Peyer's patch (tissue), 4 donors: ENCODE results near the gene NETO1. TPM values are rescaled to one million over a fixed set of nuclear protein-coding genes. Genes with fewer than 3 reads are reported as not detected.

Experiments
- DNase-seq, 3 donors: peaks; one replicate each; pipeline ENCODE4 v3.0.0-alpha.2; 2017 to 2019
- H3K27ac ChIP-seq, 4 donors: fragments of 200-600 bp; sonication (generic); one replicate each; pipeline ENCODE4 v1.5.1; 2016 to 2019
- H3K27me3 ChIP-seq, 2 donors: fragments of 200-600 bp; sonication (generic); one replicate each; pipeline ENCODE4 v1.5.1; 2019
- H3K36me3 ChIP-seq, 3 donors: fragments of 200-600 bp; sonication (generic); one replicate each; pipeline ENCODE4 v1.5.1; 2016 to 2019
- H3K4me1 ChIP-seq, 4 donors: fragments of 200-600 bp; sonication (generic); one replicate each; pipeline ENCODE4 v1.5.1; 2016 to 2019
- H3K4me3 ChIP-seq, 4 donors: fragments of 200-600 bp; sonication (generic); 1 replicate in 3 of 4; 2 replicates in 1 of 4; pipeline ENCODE4 v1.5.1; 2016 to 2019; ENCODE audit warnings: mild to moderate bottlenecking in 1 of 4
- H3K9me3 ChIP-seq, 4 donors: fragments of 200-600 bp; sonication (generic); one replicate each; pipeline ENCODE4 v1.5.1; 2016 to 2019; ENCODE audit warnings: mild to moderate bottlenecking in 1 of 4
- POLR2A ChIP-seq, 2 donors: fragments of 450-650 bp; IDR thresholded peaks; one replicate each; pipeline ENCODE4 v1.5.1; 2017; ENCODE audit warnings: antibody characterized with exemption in 2 of 2, mild to moderate bottlenecking in 2 of 2, moderate library complexity in 2 of 2
- total RNA-seq, 4 donors: library from RNA; depleted of rRNA; stranded (reverse); fragments of >200 nt; gene quantifications; one replicate each; pipeline ENCODE4 v1.1.0, GENCODE V29; 2016
- TF ChIP-seq, protein P1 (sequence below), 6 experiments: fragments of 450-650 bp in 4 of 6; fragments of 200-600 bp in 2 of 6; sonication (generic) in 1 of 6; IDR thresholded peaks; one replicate each; pipeline ENCODE4 v1.5.1; 2017 to 2019; ENCODE audit warnings: antibody characterized with exemption in 6 of 6, mild to moderate bottlenecking in 3 of 6, moderate library complexity in 1 of 6

Gene NETO1
- total RNA-seq, 4 donors from 2014 or later: not detected

GRCh38 chr18:72869226-72870185 lies 1.7 kb upstream of the NETO1 start:
- peak overlapping the region in 1 of 4 donors; percentile 39 for H3K4me3 ChIP-seq
- no peaks in the 10 kb centered on the region for H3K27me3 ChIP-seq
- no peaks in the 10 kb centered on the region for H3K9me3 ChIP-seq
- no peak overlapping the region for H3K27ac ChIP-seq
- no peak for DNase-seq
- no peaks in the 10 kb centered on the region for H3K36me3 ChIP-seq
- H3K4me1 ChIP-seq: no peaks in the 10 kb centered on the region
- TF ChIP-seq POLR2A (IDR thresholded peaks at IDR 0.05): no peak
- TF ChIP-seq, protein P1, sequence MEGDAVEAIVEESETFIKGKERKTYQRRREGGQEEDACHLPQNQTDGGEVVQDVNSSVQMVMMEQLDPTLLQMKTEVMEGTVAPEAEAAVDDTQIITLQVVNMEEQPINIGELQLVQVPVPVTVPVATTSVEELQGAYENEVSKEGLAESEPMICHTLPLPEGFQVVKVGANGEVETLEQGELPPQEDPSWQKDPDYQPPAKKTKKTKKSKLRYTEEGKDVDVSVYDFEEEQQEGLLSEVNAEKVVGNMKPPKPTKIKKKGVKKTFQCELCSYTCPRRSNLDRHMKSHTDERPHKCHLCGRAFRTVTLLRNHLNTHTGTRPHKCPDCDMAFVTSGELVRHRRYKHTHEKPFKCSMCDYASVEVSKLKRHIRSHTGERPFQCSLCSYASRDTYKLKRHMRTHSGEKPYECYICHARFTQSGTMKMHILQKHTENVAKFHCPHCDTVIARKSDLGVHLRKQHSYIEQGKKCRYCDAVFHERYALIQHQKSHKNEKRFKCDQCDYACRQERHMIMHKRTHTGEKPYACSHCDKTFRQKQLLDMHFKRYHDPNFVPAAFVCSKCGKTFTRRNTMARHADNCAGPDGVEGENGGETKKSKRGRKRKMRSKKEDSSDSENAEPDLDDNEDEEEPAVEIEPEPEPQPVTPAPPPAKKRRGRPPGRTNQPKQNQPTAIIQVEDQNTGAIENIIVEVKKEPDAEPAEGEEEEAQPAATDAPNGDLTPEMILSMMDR (IDR thresholded peaks at IDR 0.05): no peak

- H3K27ac ChIP-seq: no peak overlapping the region
- H3K36me3 ChIP-seq: no peaks in the 10 kb centered on the region
- peak overlapping the region in 1 of 4 donors; percentile 39 for H3K4me3 ChIP-seq
- TF ChIP-seq, protein P1 (IDR thresholded peaks at IDR 0.05): no peak
- H3K9me3 ChIP-seq: no peaks in the 10 kb centered on the region
- H3K27me3 ChIP-seq: no peaks in the 10 kb centered on the region
- DNase-seq: no peak
- H3K4me1 ChIP-seq: no peaks in the 10 kb centered on the region
Measured at GRCh38 chr18:72868585-72869225, 918 bp upstream of the NETO1 start.

DNA sequence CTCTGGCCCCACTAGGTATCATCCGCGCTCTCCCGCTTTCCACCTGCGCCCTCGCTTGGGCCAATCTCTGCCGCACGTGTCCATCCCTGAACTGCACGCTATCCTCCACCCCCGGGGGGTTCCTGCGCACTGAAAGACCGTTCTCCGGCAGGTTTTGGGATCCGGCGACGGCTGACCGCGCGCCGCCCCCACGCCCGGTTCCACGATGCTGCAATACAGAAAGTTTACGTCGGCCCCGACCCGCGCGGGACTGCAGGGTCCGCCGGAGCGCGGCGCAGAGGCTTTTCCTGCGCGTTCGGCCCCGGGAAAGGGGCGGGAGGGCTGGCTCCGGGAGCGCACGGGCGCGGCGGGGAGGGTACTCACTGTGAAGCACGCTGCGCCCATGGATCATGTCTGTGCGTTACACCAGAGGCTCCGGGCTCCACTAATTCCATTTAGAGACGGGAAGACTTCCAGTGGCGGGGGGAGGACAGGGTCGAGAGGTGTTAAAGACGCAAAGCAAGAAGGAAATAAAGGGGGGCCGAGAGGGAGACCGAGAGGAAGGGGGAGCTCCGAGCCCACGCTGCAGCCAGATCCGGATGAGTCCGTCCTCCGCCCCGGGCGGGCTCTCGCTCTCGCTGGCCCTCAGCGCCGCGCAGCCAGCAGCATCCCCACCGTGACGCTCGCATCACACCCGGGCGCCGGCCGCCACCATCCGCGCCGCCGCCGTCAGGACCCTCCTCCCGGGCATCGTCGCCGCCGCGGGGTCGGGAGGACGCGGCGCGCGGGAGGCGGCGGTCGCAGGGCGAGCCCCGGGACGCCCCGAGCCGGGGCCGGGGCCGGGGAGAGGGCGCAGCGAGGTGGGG lies 664 bp downstream of the NETO1 start:
- no peaks in the 10 kb centered on the region for H3K9me3 ChIP-seq
- no peak overlapping the region for H3K27ac ChIP-seq
- peak overlapping the region in 1 of 4 donors; percentile 39 for H3K4me3 ChIP-seq
- no peaks in the 10 kb centered on the region for H3K36me3 ChIP-seq
- TF ChIP-seq, protein P1 (IDR thresholded peaks at IDR 0.05): no peak
- no peak for TF ChIP-seq POLR2A (IDR thresholded peaks at IDR 0.05)
- no peak for DNase-seq
- no peaks in the 10 kb centered on the region for H3K27me3 ChIP-seq
- H3K4me1 ChIP-seq: no peaks in the 10 kb centered on the region

- Histone ChIP-seq H3K4me1 (no peaks in the 10 kb centered on the region), H3K4me3 (peak overlapping the region in 1 of 4 donors; percentile 39), H3K9me3 (no peaks in the 10 kb centered on the region), H3K27ac (no peak overlapping the region), H3K36me3 (no peaks in the 10 kb centered on the region), H3K27me3 (no peaks in the 10 kb centered on the region)
- DNase-seq: no peak
- TF ChIP-seq, protein P1 (IDR thresholded peaks at IDR 0.05): no peak
- TF ChIP-seq POLR2A (IDR thresholded peaks at IDR 0.05): no peak
Measured at GRCh38 chr18:72866442-72866900, 1.3 kb downstream of the NETO1 start.

DNA sequence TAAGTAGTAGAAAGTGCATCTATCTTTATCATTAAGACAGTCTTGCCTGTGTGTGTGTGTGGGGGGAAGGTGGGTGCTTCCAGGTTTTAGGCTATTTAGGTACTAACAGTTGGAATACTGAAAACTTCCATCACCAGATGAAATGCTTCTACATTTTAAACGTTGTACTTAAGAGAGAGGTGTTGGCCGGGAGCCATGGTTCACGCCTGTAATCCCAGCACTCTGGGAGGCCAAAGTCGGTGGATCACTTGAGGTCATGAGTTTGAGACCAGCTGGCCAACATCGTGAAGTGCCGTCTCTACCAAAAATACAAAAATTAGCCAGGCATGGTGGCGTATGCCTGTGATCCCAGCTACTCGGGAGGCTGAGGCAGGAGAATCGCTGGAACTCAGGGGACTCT lies 4.0 kb downstream of the NETO1 start:
- H3K4me1 ChIP-seq: no peaks in the 10 kb centered on the region
- TF ChIP-seq POLR2A (IDR thresholded peaks at IDR 0.05): no peak
- H3K27me3 ChIP-seq: no peaks in the 10 kb centered on the region
- H3K4me3 ChIP-seq: no peak overlapping the region
- H3K9me3 ChIP-seq: no peaks in the 10 kb centered on the region
- no peak for DNase-seq
- H3K27ac ChIP-seq: no peak overlapping the region
- H3K36me3 ChIP-seq: no peaks in the 10 kb centered on the region
